ENCODE data around the gene CAPNS1.
A peak's percentile ranks its signal among the peaks of the same experiment; 100 is the strongest.
"Not testable (repeated sequence)": the region's sequence is repeated elsewhere in the genome, so short reads cannot be mapped to it uniquely, and the experiment has no call there.

The CAPNS1 gene

GRCh38 chr19:36114721-36115452 is 25.0 kb upstream of the CAPNS1 start, which contains the start of gene POLR2I:
TSS of gene POLR2I (minus strand) at chr19:36114875. CDS start at chr19:36114856, 19 bp downstream.
- peak; percentile 95 to 98 for DNase-seq (ENCODE audit: low read depth in 2 of 2)

- DNase-seq (ENCODE audit: low read depth in 2 of 2) = peak; percentile 88 to 91
These were observed 24.2 kb upstream of the CAPNS1 start, which contains the start of gene TBCB for GRCh38 chr19:36115453-36116343. TSS of gene TBCB (plus strand) at chr19:36115468. CDS start at chr19:36115561, 93 bp downstream.

- DNase-seq (ENCODE audit: low read depth in 2 of 2) = no peak
These were observed 23.6 kb upstream of the CAPNS1 start for GRCh38 chr19:36116344-36116637.

GRCh38 chr19:36120092-36120983 is 19.5 kb upstream of the CAPNS1 start:
- no peak for DNase-seq (ENCODE audit: low read depth in 2 of 2)

- DNase-seq (ENCODE audit: low read depth in 2 of 2) = no peak
These were observed 18.9 kb upstream of the CAPNS1 start for GRCh38 chr19:36120984-36121358.

- DNase-seq (ENCODE audit: low read depth in 2 of 2) = no peak
These were observed 18.3 kb upstream of the CAPNS1 start for GRCh38 chr19:36121486-36122124.

GRCh38 chr19:36125557-36125956 is 14.3 kb upstream of the CAPNS1 start:
- no peak for DNase-seq (ENCODE audit: low read depth in 2 of 2)

GRCh38 chr19:36128392-36128736 is 11.5 kb upstream of the CAPNS1 start:
- DNase-seq (ENCODE audit: low read depth in 2 of 2) = no peak

GRCh38 chr19:36131221-36131620 is 8.6 kb upstream of the CAPNS1 start:
- DNase-seq (ENCODE audit: low read depth in 2 of 2) = not testable (repeated sequence)

- not testable (repeated sequence) for DNase-seq (ENCODE audit: low read depth in 2 of 2)
These were observed 5.0 kb upstream of the CAPNS1 start for GRCh38 chr19:36134867-36135266.

GRCh38 chr19:36136964-36137686 is 2.7 kb upstream of the CAPNS1 start:
- no peak for DNase-seq (ENCODE audit: low read depth in 2 of 2)

- no peak for DNase-seq (ENCODE audit: low read depth in 2 of 2)
These were observed 770 bp upstream of the CAPNS1 start for GRCh38 chr19:36139120-36139472.

- DNase-seq (ENCODE audit: low read depth in 2 of 2) = peak; percentile 14 to 41
These were observed 605 bp downstream of the CAPNS1 start for GRCh38 chr19:36140304-36141038.

- peak; percentile 80 to 86 for DNase-seq (ENCODE audit: low read depth in 2 of 2)
These were observed 1.4 kb downstream of the CAPNS1 start for GRCh38 chr19:36141039-36141927.

- DNase-seq (ENCODE audit: low read depth in 2 of 2) = no peak
These were observed 2.2 kb downstream of the CAPNS1 start for GRCh38 chr19:36142046-36142445.

GRCh38 chr19:36142496-36142895 is 2.6 kb downstream of the CAPNS1 start:
- DNase-seq (ENCODE audit: low read depth in 2 of 2) = no peak

- DNase-seq (ENCODE audit: low read depth in 2 of 2) = no peak
These were observed 4.8 kb downstream of the CAPNS1 start for GRCh38 chr19:36144624-36145023.

GRCh38 chr19:36149673-36150406 is 10.0 kb downstream of the CAPNS1 start:
- DNase-seq (ENCODE audit: low read depth in 2 of 2) = no peak
